HTR-8/SVneo (cell line): ENCODE measurements around the gene NDUFS5.
"Not testable (repeated sequence)": the region's sequence is repeated elsewhere in the genome, so short reads cannot be mapped to it uniquely, and the experiment has no call there.

Source experiments
- DNase-seq: peaks from one replicate; pipeline ENCODE4 v3.0.0; 2011; ENCODE audit warnings: low spot score, mixed read lengths; ENCODE audit not compliant: insufficient read length
- FAIRE-seq: peaks from 2 replicates; lab custom pipeline; 2011; peaks lifted over from hg19 to GRCh38; lab: Jason Lieb, UNC

NDUFS5 gene

GRCh38 chr1:39026051-39026865 is at the start of gene NDUFS5:
TSS of gene NDUFS5 (plus strand) at chr1:39026350. CDS start at chr1:39028725, 2,375 bp downstream.
- FAIRE-seq, result peak; percentile 46

GRCh38 chr1:38977399-38978244 is 48.5 kb upstream of the NDUFS5 start:
- not testable (repeated sequence) for FAIRE-seq

More at GRCh38 chr1:39026051-39026865, at the start of gene NDUFS5:
- peak; percentile 83 for DNase-seq

GRCh38 chr1:38978245-38978542 is 48.0 kb upstream of the NDUFS5 start:
- not testable (repeated sequence) for DNase-seq, FAIRE-seq

More at GRCh38 chr1:38977399-38978244, 48.5 kb upstream of the NDUFS5 start:
- DNase-seq, result not testable (repeated sequence)

GRCh38 chr1:38979380-38979779 is 46.8 kb upstream of the NDUFS5 start:
- FAIRE-seq, DNase-seq: not testable (repeated sequence)

GRCh38 chr1:38989979-38990378 is 36.2 kb upstream of the NDUFS5 start:
- no peak for DNase-seq
- no peak for FAIRE-seq

- DNase-seq (no peak), FAIRE-seq (no peak)
Measured at GRCh38 chr1:38990386-38990737, 35.8 kb upstream of the NDUFS5 start.

GRCh38 chr1:38990738-38991637 is 35.2 kb upstream of the NDUFS5 start, which contains the start of gene AKIRIN1:
TSS of gene AKIRIN1 (plus strand) at chr1:38991276. CDS start at chr1:38991381, 105 bp downstream.
- FAIRE-seq, result no peak
- peak; percentile 92 for DNase-seq

GRCh38 chr1:38991638-38992411 is 34.3 kb upstream of the NDUFS5 start:
- no peak for FAIRE-seq
- peak; percentile 28 for DNase-seq

GRCh38 chr1:38992412-38993111 is 33.6 kb upstream of the NDUFS5 start:
- FAIRE-seq (no peak), DNase-seq (no peak)

GRCh38 chr1:38994196-38994595 is 32.0 kb upstream of the NDUFS5 start:
- no peak for FAIRE-seq
- no peak for DNase-seq

- DNase-seq (no peak), FAIRE-seq (no peak)
Measured at GRCh38 chr1:38997034-38997900, 28.9 kb upstream of the NDUFS5 start.

- no peak for FAIRE-seq
Measured at GRCh38 chr1:38997901-38998190, 28.3 kb upstream of the NDUFS5 start.

GRCh38 chr1:39001516-39002421 is 24.4 kb upstream of the NDUFS5 start:
- FAIRE-seq, result no peak
- no peak for DNase-seq

More at GRCh38 chr1:38997901-38998190, 28.3 kb upstream of the NDUFS5 start:
- DNase-seq, result no peak

GRCh38 chr1:39003281-39003680 is 22.9 kb upstream of the NDUFS5 start:
- no peak for DNase-seq
- FAIRE-seq, result no peak

- FAIRE-seq, result no peak
- no peak for DNase-seq
Measured at GRCh38 chr1:39003794-39004193, 22.4 kb upstream of the NDUFS5 start.

- FAIRE-seq (no peak), DNase-seq (no peak)
Measured at GRCh38 chr1:39006287-39006686, 19.9 kb upstream of the NDUFS5 start.
